ENCODE results near the gene UNC5CL.

- TF ChIP-seq TAF1 (IDR thresholded peaks at IDR 0.05; ENCODE audit: low read depth, low read length) (no peak), POLR2A (IDR thresholded peaks at IDR 0.05; ENCODE audit: low read depth, low read length) (no peak), POLR2AphosphoS5 (IDR thresholded peaks at IDR 0.05; ENCODE audit: low read depth, low read length) (no peak), SPI1 (IDR thresholded peaks at IDR 0.05; ENCODE audit: low read depth, low read length) (no peak), POU2F2 (IDR thresholded peaks at IDR 0.05; ENCODE audit: low read depth, low read length) (no peak)
Observed at GRCh38 chr6:41049521-41049920, 10.5 kb upstream of the UNC5CL start.
